Suprapubic skin (tissue), 3 donors: ENCODE measurements around the gene KATNB1.

Source experiments
- CTCF ChIP-seq, 2 donors: fragments of 200-600 bp in 1 of 2; fragments of 450-650 bp in 1 of 2; sonication (generic) in 1 of 2; IDR thresholded peaks; one replicate each; pipeline ENCODE4 v1.5.1; 2016 to 2019; ENCODE audit warnings: antibody characterized with exemption in 2 of 2, mild to moderate bottlenecking in 1 of 2, moderate library complexity in 1 of 2
- POLR2AphosphoS5 ChIP-seq, 3 donors: sonication (generic); formaldehyde crosslinking; IDR thresholded peaks; one replicate each; pipeline ENCODE4 v1.6.1; 2017; ENCODE audit warnings: antibody characterized with exemption in 3 of 3

GRCh38 chr16:57785924-57786323 lies 50.4 kb downstream of the KATNB1 start:
- TF ChIP-seq POLR2AphosphoS5 (IDR thresholded peaks at IDR 0.05) = no peak
- no peak for TF ChIP-seq CTCF (IDR thresholded peaks at IDR 0.05)
